GM20431 (cell line): ENCODE results near the gene CENPE.

Experiments
- in situ Hi-C: fragments of 300-500 bp; cut with MseI, MboI; formaldehyde crosslinking; loops from one replicate; pipeline ENCODE4 v1.15.0; 2020; ENCODE audit warnings: low sequenced_read_pairs; ENCODE audit not compliant: unreplicated experiment

CENPE gene

GRCh38 chr4:103137446-103137827 lies 60.7 kb downstream of the CENPE start:
- in situ Hi-C loops: no loop called here

DNA sequence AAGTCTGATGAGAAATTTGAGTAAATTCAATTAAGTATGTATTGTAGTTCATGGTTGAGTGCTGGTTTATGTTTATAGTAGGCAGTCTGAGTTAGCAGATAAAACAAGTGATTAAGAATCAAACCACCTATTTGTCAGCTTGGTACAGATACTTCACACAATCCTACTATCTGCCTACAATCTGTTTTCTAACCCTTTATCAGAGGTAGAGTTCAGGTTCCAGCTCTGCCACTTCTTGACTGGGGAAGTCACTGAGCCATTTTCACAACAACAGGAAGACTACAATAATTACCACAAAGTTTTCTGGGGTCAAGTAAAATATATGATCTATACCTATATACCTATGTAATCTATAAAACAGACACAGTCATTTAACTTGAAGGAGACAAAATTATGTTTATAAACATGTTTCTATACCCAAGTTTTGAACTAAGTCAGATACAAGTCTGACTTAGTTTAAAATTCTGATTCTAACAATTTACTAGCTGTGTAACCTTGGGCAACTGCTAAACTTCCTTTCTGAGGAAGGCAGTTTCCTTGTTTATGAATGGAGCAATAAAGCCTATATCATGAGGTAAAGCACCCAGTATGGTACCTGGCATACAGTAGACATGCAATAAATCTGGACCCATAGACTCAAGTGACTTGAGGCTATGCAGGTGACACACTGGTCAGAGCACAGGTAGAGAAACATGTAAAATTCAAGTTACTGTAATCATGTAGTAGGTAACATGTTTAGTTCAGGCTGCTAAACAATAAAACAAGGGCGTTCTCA lies 61.3 kb downstream of the CENPE start:
- in situ Hi-C loops: no loop called here

GRCh38 chr4:103129174-103129573 lies 69.0 kb downstream of the CENPE start:
- in situ Hi-C loops: no loop called here

DNA sequence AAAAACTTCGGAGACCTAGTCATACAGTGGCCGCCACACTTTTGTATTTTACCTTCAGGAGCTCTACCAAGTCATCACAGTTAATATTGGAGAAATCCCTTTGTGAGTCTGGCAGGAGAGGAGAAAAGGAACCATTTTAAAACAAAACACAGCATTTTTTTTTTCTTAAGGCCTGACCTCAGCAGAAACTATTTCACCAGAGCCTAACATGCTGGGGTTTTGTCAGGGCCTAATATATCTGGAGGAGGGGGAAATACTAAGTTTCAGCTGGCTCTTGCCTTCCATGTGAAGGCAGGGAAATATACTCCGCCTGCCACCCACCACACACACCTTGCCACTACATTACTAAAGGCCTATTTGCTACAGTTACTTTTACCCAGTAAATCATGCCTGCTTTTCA lies 72.0 kb downstream of the CENPE start:
- in situ Hi-C loops: no loop called here

- in situ Hi-C loops: no loop called here
Measured at GRCh38 chr4:103123114-103123513, 75.0 kb downstream of the CENPE start.

- in situ Hi-C loops: no loop called here
Measured at GRCh38 chr4:103118166-103118565, 80.0 kb downstream of the CENPE start.

- in situ Hi-C loops: no loop called here
Measured at GRCh38 chr4:103111598-103111997, 86.5 kb downstream of the CENPE start.

DNA sequence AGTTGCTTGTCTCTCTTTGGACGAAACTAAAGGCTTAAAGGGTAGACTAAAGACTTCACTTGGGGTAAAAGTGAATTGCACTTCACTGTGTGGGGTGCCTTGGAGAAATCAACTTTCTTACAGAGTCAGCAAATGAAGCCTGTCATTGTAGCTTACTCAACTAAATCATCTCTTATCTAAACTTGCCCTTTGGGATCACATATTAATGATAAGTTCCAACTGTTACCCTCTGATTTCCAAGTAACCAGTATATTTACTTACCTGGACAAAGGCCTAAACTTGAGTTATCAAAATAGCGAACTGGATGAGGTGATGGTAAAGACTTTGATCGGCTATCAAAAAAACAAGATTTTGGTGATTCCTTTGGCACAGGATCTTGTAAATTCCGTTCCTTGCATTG lies 89.6 kb downstream of the CENPE start:
- in situ Hi-C loops: no loop called here

- in situ Hi-C loops: no loop called here
Measured at GRCh38 chr4:103105558-103106356, 92.4 kb downstream of the CENPE start.

GRCh38 chr4:103104886-103105285 lies 93.3 kb downstream of the CENPE start:
- in situ Hi-C loops: no loop called here

DNA sequence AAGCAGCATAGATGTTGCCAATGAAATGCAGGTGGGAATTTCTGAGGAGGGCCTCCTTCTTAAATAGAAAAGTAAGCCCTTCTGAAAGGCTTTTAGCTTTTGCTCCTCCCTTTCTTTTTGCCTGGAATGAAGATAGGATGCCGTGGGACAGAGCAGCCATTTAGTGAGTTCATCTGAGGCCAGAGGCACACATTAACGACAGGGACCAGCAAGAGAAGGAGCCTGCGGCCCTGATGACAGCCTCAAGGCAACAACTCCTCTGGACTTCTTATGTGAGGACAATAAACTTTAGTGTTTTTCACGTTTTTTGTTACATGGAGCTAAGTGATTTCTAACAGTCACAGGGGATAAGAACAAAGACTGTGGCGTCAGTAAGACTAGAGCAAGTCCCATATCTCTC lies 97.5 kb downstream of the CENPE start:
- in situ Hi-C loops: no loop called here

DNA sequence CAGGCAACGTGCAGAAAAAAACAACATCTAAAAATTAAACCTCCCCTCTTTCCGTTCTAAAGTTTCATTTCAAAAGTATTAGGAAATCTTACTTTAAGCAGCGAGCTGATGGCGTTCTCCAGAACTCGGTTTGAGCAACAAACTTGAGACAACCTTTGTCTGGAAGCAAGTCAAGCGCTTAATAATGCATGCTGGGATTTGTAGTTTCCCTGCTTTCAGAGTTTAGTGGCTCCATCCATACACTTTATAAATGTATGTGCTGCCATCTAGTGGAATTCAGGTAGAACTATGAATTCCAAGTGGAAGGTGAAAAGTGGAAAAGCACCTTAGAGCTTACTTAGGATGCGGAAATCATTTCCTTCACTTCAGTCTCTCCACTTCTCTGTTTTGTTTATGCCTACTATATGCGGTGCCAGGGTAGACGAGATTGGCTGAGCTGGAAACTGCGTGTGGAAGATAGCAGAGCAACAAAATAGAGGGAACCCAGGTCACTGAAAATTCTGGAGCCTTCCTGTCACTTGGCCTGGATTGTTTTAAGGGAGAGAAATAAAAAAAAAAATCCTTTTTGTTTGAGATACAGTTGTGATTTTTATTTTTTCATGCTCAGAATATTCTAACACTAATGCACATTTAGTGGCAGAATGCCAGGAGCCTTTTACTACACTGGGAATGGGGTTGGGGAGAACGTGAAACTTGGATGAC lies 98.3 kb downstream of the CENPE start, which contains the start of gene BDH2:
Gene BDH2 (minus strand): TSS at position 144 of the 702 bp plus-strand sequence. CDS start 3,580 bp downstream, outside the sequence.
- in situ Hi-C loops: no loop called here

- in situ Hi-C loops: no loop called here
Measured at GRCh38 chr4:103098756-103099440, 99.2 kb downstream of the CENPE start.

DNA sequence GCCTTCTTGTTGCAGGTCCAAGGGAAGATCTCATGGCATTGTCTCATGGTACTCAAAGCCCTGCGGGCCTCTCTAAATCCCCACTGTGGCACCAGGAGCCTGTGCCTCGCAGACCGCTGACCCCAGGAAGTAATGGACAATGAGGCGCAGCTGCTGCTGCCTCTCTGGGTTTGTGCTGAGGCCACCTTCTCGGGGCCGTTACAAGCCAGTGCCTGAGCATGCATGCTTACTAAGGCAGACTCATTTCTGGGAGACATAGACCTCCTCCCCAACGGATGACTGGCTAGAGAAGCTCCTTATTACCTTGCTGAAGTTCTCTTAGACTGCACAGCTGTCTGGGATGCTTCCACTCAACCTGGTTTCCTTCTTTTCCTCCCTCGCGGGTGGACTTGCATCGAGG lies 99.8 kb downstream of the CENPE start:
- in situ Hi-C loops: no loop called here

DNA sequence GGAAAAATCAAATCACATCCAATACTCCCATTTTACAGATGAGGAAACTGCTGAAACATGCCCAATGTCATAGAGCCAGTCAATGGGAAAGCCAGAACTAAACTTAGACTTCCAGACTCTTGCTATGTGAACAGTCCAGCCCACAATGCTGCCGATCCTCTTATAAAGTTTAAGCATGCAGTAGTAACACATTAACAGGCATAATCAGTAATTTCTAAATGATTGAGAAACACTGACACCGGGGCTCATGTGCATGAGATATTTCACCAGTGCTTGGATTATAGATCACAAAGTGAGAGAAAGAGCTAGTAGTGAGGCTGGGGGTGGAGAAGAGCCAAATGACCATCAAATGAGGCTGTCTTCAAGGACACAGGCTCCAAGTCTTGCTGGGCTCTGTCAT lies 101.0 kb downstream of the CENPE start:
- in situ Hi-C loops: no loop called here

DNA sequence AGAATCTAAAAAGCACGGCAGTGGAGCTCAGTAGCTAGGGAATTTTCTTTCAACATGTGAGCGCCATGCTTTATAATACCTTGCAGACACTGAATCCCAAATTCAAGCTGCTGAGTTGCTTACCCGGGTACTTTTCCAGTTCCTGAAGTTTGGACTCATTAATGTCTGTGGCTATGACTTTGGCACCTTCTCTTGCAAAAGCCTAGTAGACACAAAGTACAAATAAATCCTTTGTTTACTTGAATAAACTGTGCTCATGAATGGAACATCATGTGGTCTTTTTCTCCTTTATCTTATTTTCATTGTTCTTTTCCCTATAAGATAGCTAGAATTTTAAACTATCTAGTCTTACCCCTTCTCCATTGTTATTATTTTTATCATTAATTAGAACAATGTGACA lies 103.1 kb downstream of the CENPE start:
- in situ Hi-C loops: no loop called here

DNA sequence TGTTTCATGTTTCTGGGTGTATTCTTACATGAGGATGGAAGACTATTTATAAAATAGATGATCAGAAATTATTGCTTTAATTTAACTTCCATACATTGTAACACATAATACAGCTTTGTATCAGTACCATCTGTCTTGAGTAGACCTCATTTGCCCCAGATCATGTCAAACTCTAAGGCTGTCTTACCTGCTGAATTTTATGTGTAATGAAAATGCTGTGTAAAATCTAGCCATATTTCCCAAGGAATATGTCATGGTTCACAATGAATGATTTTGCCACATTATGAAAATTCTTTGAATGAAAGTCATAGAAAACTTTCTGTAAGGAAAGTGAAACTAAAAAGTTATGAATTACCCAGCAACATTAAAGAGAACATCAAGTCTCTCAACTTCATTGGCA lies 105.9 kb downstream of the CENPE start:
- in situ Hi-C loops: no loop called here

GRCh38 chr4:103091601-103092223 lies 106.4 kb downstream of the CENPE start:
- in situ Hi-C loops: no loop called here

- in situ Hi-C loops: no loop called here
Measured at GRCh38 chr4:103089481-103089880, 108.7 kb downstream of the CENPE start.

GRCh38 chr4:103086551-103086950 lies 111.6 kb downstream of the CENPE start:
- in situ Hi-C loops: no loop called here
